Stimulated activated CD8-positive, alpha-beta memory T cell treated with anti-CD3 and anti-CD28 coated beads, Interleukin-4, amount 100 ng/mL, for 24 hours (primary cell): ENCODE data around the gene PLG.
"Not testable (repeated sequence)": the region's sequence is repeated elsewhere in the genome, so short reads cannot be mapped to it uniquely, and the experiment has no call there.

Source experiments
- DNase-seq: peaks from one replicate; pipeline ENCODE4 v3.0.0-alpha.2; 2020; ENCODE audit warnings: low read depth

PLG gene

GRCh38 chr6:160775792-160776580, 73.9 kb downstream of the PLG start:
- no peak for DNase-seq

- not testable (repeated sequence) for DNase-seq
Measured at GRCh38 chr6:160779095-160779494, 77.1 kb downstream of the PLG start.

- DNase-seq: not testable (repeated sequence)
Measured at GRCh38 chr6:160780656-160781055, 78.6 kb downstream of the PLG start.

GRCh38 chr6:160781298-160781697, 79.3 kb downstream of the PLG start:
- DNase-seq: no peak

GRCh38 chr6:160782228-160782627, 80.2 kb downstream of the PLG start:
- no peak for DNase-seq

- DNase-seq: no peak
Measured at GRCh38 chr6:160783741-160784140, 81.7 kb downstream of the PLG start.

- DNase-seq: not testable (repeated sequence)
Measured at GRCh38 chr6:160788126-160788525, 86.1 kb downstream of the PLG start.

- no peak for DNase-seq
Measured at GRCh38 chr6:160788806-160789205, 86.8 kb downstream of the PLG start.

- no peak for DNase-seq
Measured at GRCh38 chr6:160789263-160790027, 87.4 kb downstream of the PLG start.

GRCh38 chr6:160790028-160790792, 88.2 kb downstream of the PLG start:
- no peak for DNase-seq

- DNase-seq: no peak
Measured at GRCh38 chr6:160791459-160791858, 89.4 kb downstream of the PLG start.

- DNase-seq: no peak
Measured at GRCh38 chr6:160791981-160792418, 90.0 kb downstream of the PLG start.

GRCh38 chr6:160792708-160793107, 90.7 kb downstream of the PLG start:
- no peak for DNase-seq

GRCh38 chr6:160793652-160794051, 91.6 kb downstream of the PLG start:
- no peak for DNase-seq

- DNase-seq: no peak
Measured at GRCh38 chr6:160795721-160796120, 93.7 kb downstream of the PLG start.

GRCh38 chr6:160798625-160799024, 96.6 kb downstream of the PLG start:
- no peak for DNase-seq

GRCh38 chr6:160799801-160800506, 97.9 kb downstream of the PLG start:
- DNase-seq: no peak

- DNase-seq: no peak
Measured at GRCh38 chr6:160801418-160801817, 99.4 kb downstream of the PLG start.

GRCh38 chr6:160802049-160802448, 100.0 kb downstream of the PLG start:
- DNase-seq: not testable (repeated sequence)
